IPS DF 19.7 (cell line): Measurements from ENCODE around the gene ARHGAP45.

Experiments
- DNase-seq: peaks from one replicate; pipeline ENCODE4 v3.0.0-alpha.2; 2013; ENCODE audit warnings: low read depth, low spot score

Gene ARHGAP45

DNA sequence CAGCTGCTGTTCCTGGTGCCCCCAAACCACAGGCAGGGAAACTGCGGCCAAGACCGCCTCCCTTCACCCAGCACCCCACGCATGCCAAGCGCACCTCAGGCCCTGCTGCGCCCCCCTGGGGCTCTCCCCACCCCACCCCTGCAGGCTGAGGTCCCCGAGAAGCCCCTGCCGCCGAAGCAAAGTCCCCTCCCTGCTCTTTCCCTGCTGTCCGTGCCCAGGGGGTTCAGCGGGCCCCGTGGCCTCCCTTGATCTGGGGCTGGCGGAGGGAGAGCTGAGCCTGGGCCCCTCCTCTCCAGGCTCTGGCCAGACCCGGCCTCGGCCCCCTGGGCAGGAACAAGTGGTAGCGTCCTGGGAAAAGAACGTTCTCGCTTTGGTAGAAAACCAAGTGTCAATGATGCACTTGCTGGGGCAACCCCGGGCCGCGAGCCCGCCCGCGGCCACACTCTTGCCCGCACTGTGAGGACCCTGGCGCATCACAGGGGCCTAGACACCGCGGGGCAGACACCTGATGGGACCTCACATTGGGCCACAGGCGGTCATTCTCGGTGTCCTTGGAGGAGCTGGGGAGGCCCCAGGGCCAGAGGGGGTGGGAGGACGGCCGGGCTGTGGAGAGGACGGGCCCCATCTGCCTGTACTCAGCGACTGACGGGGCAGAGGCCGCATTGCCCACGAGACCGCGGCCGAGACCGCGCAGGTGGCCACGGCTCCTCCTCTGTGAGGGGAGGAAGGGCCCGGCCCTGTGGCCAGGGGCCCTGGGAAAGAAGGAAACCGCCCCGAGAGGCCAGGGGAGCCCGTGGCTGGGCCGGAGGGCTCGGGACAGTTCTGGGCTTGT lies 65.8 kb downstream of the ARHGAP45 start:
- DNase-seq: no peak

DNA sequence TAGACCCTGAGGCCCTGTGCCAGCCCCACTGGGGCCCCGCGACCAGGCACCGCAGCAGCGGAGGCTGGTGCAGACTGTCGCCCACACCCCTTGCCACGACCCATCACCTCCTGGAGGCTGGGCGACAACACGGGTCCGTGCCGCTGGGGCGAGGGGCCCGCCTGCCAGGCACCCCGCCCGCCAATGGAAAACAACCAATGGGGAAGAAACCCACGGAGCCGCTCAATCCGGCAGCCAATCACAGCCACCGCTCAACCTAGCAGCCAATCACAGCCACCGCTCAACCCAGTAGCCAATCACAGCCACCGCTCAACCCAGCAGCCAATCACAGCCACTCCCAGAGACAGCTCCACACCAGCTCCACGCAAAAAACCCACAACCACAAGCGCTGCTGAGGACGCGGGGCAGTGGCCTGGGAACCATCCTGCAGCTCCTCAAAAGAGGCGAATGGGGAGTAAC lies 66.5 kb downstream of the ARHGAP45 start:
- no peak for DNase-seq

DNA sequence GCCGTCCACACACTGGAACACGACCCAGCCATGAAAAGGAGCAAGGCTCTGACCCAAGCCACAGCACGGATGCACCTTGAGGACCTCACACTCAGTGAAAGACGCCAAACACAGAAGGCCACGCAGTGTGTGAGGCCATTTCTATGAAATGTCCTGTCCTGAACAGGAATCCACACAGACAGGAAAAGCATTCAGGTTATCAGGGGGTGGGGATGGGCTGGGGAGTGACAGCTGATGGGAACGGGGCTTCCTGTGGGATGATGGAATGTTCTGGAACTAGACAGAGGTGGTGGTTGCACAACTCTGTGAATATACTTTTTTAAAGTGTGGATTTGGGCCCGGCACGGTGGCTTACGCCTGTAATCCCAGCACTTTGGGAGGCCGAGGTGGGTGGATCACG lies 67.5 kb downstream of the ARHGAP45 start:
- no peak for DNase-seq

DNA sequence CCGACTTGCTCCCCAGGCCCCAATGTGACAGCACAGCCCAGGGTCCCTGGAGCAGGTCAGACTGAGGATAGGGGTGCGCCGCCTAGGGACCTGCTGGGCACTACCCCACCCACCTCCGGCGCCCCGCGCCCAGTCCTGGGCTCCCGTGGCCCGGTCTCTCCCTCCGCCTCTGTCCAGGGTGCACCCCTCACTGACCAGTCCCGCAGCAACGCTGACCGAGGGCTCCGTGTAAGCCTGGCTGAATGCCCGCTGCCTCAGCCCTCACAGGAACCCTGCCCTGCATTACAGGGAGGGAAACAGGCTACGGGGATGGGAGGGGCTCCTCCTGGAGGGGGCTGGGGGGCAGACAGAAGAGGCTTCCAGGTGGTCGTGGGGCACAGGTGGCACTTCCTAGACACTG lies 68.5 kb downstream of the ARHGAP45 start:
- no peak for DNase-seq

DNA sequence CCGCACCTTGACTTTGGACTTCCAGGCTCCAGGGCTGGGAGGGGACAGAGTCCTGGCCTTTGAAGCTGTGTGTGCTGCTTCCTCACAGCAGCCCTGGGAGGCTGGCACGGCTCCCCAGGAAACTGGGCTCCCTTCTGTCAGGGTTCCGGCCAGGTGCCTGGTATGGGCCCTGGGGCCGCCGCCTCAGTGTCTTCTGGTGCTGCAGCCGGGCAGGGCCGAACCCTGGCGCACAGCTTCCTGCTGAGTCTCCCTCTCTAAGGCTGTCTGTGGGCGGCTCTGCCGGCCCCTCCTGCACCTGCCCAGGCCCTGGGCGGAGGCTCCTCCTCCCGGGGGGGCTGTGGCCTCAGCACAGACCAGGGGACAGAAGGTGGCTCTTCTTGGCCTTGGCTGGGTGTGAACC lies 69.2 kb downstream of the ARHGAP45 start:
- DNase-seq: no peak
